HG03097 (cell line): Measurements from ENCODE around the gene RS1.

Experiments
- ATAC-seq: cut with Tn5 transposase; IDR thresholded peaks from one replicate; pipeline ENCODE4 v1.9.1; 2021; ENCODE audit not compliant: unreplicated experiment, low FRiP score

Gene RS1

DNA sequence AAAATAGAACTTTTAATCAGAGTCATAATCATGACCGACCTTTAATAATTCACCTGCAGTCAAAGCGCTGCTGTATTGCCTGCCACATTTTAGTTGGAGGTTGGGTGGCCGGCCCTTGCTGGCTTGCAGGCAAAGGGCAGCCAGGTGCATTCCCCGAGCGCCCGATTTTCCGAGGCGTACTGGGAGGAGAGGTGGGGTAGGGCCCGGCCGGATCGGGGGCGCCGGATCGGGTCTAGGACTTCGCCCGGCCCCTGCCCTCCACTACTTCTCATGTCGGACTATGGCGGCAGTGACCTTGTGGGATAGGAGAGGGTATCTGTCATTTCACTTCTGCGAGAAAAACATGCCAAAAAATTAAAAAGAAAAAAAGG, 2.5 kb upstream of the RS1 start:
- peak; percentile 34 for ATAC-seq

DNA sequence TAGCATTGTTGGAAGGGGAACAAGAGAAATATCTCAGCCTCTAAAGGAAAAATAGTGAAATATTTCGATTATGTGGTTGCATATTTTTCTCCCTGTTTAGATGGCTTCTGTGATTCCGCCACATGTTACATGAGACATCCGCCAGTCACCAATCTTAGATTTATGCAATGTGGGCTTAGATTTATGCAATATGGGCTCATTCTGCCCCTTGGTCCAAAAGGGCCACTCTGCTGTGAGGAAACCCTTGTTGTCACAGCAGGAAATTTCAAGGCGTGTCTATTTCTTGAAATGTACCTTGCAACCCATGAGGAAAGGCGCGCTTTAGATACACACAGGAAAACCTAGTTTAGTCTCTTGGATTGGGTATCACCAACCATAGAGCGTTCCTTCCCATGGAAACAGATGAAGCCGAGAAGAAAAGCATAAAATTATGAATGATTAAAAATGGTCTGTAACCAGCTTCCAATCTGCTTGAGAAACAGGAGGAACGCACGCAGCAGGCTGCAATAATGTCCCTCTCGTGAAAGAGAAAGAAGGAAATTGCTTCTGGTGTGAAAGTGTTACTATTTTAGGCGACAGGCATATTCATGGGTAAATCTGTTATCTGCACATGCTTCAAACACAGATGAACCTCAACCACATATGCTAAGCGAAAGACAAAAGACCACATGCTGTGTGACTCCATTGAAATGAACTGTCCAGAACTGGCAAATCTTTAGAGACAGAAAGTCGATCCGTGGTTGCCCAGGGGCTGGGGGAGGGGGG, 3.7 kb downstream of the RS1 start:
- no peak for ATAC-seq

DNA sequence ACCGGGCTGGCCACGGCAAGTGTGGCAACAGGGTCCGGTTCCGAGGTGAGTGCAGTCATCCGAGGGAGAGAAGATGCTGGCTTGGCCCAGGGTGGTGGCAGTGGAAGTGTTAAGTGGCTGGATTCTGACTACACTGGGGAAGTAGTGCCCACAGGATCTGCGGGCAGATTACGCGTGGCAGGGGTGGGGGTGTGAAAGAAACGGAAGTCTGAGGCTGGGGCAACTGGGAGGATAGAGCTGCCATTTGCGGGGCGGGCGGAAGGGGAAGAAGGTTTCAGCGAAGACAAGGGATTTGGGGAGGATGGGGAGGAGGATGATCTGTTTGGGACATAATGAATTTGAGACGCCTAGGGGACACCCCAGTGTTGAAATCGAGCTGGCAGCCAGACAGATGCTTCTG, 5.3 kb downstream of the RS1 start:
- no peak for ATAC-seq

- ATAC-seq = no peak
These were observed 7.0 kb downstream of the RS1 start for GRCh38 chrX:18664947-18665346.

GRCh38 chrX:18661273-18661672, 10.6 kb downstream of the RS1 start:
- no peak for ATAC-seq

DNA sequence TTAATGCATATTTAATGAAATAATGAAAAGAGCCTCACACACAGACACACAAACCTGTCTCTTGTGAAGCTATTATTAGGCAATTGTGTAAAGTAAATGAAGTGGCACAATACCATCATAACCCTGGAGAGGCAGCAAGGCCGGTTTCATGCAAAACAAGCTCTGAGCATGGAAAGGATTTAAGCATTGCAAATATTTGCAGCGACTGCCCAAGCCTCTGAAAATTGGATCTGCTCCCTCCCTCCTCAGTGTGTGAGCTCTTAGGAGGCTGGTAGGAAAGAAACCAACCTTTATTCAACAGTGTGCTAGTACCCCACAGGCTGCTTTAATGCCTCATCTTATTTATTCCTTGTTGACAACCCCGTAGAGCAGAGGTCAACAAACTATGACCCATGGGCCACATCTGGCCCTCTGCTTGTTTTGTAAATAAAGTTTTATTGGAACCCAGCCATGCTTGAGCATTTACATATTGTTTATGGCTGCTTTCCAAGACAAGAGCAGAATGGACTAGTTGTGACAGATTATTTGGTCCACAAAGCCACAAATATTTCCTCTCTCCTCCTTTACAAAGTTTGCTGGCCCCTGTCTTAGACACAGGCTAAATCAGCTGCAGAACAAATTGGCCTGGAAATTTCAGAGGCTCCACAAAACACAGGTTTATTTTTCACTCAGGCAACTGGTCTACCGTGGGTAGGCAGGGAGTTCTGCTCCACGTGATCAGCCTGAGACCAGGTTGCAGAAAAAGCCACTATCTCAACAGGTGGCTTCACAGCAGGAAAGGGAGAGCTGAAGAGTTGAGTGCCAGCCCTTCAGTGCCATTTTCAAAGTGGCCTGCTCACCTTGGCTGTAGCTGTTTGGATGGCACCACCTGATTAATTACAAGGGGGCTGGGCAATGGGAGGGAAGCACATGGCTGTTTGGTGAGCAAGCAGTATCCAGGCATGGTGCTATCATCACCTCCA, 16.8 kb downstream of the RS1 start:
- ATAC-seq = no peak

DNA sequence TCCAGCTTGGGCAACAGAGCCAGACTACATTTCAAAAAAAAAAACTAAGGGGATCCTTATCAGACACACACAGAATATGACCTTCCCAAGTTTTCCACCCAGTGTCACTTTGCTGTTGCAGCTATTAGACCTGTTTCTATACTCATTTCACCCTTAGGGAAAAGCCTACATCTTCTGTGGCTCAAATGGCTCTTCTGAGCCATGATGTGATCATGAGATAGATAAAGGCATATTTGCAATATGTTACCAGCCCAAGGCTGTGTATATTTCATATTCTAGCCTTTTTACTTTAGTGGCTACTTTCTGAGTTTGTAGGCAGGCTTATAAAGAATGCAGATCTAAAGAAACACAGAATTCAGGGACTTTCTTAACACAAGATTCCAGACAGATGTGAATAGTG, 19.3 kb downstream of the RS1 start:
- ATAC-seq = no peak

GRCh38 chrX:18650662-18651061, 21.2 kb downstream of the RS1 start:
- no peak for ATAC-seq

GRCh38 chrX:18649498-18649951, 22.4 kb downstream of the RS1 start:
- no peak for ATAC-seq

GRCh38 chrX:18647621-18648020, 24.3 kb downstream of the RS1 start:
- ATAC-seq = no peak

- ATAC-seq = no peak
These were observed 28.1 kb downstream of the RS1 start for GRCh38 chrX:18643853-18644252.

DNA sequence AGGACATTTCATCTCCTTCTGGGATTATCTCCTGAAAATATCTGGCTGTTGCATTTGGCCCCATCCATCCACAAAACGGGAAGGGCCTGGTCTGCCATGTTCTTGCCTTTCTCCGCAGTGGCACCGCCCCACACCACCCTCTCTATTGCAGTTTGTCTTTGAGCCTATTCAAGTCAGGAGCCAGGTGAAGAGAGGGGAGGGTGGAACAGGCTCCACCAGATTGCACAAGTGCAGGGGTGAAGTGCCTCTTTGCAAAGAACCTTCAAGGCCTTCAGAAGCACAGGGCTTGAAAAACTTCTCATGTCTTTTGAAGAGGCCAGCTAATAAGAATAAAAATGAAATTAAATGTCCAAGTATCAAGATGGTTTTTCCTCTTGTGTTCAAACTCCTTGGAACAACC, 28.7 kb downstream of the RS1 start:
- no peak for ATAC-seq

DNA sequence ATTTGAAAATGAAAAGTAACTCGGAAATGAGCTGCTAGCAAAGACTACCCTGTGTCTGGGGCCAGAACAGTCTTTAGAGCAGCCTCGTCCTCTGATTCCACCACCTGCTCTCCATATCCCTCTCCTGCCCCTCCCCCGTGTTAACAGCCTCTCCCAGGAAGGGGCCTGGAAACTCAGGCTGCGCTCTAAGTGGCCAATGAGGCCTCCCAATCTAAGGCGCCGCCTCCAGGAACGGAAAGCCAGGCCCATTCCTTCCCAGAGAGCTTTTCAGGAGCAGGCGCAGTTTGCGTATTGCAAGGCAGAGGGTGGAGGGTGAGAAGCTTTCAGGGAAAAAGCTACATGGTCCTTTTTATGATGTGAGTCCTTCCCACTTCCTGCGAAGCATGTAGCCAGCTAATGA, 31.2 kb downstream of the RS1 start:
- no peak for ATAC-seq

DNA sequence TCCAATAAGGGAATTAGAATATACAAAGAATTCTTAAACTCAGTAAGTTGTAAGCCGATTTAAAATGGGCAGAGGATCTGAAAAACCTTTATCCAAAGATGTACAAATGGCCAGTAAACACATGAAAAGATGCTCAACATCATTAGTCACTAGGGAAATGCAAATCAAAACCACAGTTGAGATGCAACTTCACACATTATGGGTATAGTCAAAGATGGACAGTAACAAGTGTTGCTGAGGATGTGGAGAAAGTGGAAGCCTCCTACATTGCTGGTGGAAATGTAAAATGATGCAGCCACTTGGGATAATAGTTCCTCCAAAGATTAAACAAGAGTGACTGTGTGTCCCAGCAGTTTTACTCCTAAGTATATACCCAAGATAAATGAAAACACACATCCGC, 32.6 kb downstream of the RS1 start:
- ATAC-seq = no peak

DNA sequence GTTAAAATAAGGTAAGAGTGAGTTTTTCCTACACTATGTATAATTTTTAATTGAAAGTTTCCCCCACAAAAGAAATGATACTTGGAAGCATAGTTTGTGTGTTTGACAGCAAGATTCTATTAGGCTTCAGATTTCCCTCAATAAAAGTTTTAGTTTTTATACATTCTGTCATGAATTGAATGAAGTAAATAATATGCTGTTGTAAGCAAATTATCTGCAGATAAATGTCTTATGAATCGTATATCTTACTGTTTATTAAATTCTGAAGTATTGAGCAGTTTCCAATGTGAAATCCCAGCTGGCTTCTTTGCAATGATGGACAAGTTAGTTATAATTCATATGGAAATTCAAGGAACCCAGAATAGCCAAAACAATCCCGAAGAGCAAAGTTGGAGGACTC, 33.5 kb downstream of the RS1 start:
- ATAC-seq = no peak

- ATAC-seq = no peak
These were observed 41.0 kb downstream of the RS1 start for GRCh38 chrX:18630934-18631333.

DNA sequence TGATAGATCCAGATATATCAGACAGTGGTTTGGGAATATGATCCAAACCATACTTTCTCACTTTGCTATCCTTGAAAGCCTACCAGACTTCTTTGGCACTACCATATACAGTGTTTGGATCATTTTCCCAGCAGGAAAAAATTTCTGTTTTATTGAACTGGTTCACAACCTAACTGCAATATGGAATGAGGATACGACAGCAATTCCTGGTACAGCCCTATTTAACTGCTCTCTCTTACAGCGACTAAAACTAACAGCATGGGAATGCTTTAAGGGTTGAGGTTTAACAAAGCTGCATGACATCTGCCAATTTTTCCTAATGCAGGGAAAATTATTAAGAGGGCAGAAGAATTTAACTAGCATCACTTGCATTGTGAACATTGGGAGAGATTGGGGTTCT, 47.3 kb downstream of the RS1 start:
- no peak for ATAC-seq

DNA sequence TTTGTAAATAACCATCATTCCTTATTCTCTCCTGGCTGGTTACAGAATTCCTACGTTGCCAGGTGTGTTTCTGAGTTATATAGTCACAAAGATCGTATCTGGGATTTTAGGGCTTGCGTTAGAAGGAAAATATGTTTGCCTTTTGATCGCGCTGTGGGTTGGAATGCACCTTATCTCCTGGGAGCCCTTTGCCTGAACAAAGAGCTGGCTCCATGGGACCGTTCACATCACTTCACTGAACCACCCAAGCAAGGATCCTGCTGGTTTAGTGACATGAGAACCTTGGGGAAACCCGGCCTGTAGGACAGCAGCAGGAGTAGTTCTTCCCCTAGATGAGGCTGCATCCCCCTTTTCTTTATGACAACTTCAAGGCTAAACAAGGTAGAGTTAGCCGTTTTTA, 51.6 kb downstream of the RS1 start:
- no peak for ATAC-seq

DNA sequence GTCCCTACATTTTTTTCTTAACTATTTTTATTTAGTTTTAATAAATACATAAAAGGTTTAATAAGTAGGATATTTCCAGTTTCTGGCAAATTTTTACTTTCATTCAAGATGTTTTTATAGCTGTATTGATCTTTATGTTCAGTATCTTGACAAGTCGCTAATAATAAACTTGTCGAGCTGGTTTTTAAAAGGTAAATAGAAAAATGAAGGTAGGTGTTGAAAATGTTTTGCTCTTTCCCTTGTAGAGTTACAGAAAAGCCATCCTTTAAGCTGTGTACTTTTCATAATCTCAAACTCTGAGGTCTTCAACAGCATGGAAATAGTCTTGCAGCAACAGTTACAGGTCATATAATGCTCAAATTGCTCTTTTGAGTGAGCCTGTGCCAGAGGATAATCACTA, 52.6 kb downstream of the RS1 start:
- ATAC-seq = no peak

DNA sequence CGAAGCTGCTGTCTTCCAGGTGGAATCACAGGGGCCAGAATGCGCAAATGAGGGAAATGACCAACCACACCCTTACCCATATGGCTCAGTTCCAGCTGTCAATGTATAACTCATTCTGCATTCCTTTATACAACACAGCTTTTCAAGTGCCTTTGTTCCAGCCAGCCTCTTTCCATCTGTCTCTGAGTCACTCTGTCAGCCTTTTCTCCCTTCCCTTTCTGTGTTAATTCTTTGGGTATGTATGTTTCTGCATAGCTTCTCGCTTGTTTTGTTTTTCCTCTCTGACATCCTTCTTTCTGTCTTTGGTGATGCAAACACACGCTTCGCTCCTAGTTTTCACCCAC, 54.5 kb downstream of the RS1 start:
- ATAC-seq = no peak

DNA sequence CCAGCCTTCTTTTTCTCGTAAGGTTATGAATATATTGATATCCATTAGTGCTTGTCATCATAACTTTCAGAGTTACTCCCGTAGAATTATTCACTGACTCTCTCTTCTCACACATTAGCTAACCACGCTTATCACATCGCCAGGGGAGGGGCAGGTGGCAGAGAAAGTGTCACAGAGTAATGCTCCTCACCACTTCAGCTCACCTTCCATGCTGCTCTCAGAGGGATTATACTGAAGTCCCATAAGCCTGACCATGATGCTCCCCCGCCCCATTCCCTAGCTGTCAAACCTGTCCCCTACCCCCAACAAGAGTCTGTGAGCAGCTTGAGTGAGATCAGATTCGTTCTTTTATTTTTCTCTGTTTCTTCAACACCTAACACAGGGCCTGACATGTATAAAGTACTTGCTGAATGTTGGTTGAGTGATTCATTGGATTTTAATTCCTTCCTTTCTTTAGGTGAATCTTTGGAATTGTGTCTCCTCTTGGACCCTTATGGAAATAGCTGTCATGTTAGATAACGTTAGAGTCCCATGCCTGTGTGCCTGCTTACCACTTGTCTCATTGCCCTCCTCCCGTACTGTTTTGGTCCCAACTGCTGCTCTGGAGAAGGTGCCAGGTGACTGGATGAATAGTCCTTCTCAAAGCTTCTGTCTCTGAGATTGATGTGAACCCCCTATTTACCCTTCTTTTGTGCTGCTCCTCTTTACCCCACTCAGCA, 55.1 kb downstream of the RS1 start:
- ATAC-seq = no peak
